ENCODE measurements around the gene ZNF701.
"Not testable (repeated sequence)": the region's sequence is repeated elsewhere in the genome, so short reads cannot be mapped to it uniquely, and the experiment has no call there.

The ZNF701 gene

DNA sequence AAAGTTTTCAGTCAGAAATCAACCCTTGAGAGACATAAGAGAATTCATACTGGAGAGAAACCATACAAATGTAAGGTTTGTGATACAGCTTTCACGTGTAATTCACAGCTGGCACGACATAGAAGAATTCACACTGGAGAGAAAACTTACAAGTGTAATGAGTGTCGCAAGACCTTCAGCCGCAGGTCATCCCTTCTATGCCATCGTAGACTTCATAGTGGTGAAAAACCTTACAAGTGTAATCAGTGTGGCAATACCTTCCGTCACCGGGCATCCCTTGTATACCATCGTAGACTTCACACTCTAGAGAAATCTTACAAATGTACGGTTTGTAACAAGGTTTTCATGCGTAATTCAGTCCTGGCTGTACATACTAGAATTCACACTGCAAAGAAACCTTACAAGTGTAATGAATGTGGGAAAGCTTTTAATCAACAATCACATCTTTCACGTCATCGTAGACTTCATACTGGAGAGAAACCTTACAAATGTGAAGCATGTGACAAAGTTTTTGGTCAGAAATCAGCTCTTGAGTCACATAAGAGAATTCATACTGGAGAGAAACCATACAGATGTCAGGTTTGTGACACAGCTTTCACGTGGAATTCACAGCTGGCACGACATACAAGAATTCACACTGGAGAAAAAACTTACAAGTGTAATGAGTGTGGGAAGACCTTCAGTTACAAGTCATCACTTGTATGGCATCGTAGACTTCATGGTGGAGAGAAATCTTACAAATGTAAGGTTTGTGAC is 15.7 kb upstream of the ZNF701 start:
- in situ Hi-C loops (cut with MboI; ENCODE audit: low sequenced_read_pairs, unreplicated experiment), result no loop called here
- no peak for DNase-seq (ENCODE audit: low spot score)
- TF ChIP-seq, protein P1, sequence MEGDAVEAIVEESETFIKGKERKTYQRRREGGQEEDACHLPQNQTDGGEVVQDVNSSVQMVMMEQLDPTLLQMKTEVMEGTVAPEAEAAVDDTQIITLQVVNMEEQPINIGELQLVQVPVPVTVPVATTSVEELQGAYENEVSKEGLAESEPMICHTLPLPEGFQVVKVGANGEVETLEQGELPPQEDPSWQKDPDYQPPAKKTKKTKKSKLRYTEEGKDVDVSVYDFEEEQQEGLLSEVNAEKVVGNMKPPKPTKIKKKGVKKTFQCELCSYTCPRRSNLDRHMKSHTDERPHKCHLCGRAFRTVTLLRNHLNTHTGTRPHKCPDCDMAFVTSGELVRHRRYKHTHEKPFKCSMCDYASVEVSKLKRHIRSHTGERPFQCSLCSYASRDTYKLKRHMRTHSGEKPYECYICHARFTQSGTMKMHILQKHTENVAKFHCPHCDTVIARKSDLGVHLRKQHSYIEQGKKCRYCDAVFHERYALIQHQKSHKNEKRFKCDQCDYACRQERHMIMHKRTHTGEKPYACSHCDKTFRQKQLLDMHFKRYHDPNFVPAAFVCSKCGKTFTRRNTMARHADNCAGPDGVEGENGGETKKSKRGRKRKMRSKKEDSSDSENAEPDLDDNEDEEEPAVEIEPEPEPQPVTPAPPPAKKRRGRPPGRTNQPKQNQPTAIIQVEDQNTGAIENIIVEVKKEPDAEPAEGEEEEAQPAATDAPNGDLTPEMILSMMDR (IDR thresholded peaks at IDR 0.05; ENCODE audit: borderline replicate concordance, control extremely low read depth, extremely low read depth, insufficient read depth, missing control alignments), result no peak

DNA sequence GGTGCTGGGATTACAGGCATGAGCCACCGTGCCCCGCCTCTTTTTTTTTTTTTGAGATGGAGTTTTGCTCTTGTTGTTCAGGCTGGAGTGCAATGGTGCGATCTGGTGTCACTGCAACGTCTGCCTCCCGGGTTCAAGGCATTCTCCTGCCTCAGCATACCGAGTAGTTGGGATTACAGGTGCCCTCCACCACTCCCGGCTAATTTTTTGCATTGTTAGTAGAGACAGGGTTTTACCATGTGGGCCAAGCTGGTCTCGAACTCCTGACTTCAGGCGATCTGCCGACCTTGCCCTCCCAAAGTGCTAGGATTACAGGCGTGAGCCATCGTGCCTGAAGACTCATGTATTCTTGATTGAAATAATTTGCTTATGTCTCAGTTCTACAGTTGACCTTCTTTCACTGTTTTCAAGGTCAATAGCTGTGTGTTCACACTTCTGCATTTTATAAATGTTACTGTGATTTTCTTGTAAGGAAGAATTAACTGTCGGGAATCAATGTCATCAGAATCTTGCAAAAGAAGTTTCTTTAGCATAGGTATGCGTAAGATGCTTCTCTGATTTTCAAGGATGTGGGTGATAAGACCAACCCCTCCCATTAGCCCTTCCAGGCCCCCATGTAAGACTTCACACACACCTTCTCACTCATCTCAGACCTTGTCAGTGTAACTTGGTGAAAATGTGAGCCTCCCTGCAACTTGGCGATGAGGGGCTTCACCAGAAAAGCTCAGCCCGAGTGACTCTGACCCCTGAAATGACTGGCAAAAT is 12.7 kb upstream of the ZNF701 start:
- DNase-seq (ENCODE audit: low spot score), result no peak
- in situ Hi-C loops (cut with MboI; ENCODE audit: low sequenced_read_pairs, unreplicated experiment), result no loop called here
- TF ChIP-seq, protein P1 (IDR thresholded peaks at IDR 0.05; ENCODE audit: borderline replicate concordance, control extremely low read depth, extremely low read depth, insufficient read depth, missing control alignments), result no peak

DNA sequence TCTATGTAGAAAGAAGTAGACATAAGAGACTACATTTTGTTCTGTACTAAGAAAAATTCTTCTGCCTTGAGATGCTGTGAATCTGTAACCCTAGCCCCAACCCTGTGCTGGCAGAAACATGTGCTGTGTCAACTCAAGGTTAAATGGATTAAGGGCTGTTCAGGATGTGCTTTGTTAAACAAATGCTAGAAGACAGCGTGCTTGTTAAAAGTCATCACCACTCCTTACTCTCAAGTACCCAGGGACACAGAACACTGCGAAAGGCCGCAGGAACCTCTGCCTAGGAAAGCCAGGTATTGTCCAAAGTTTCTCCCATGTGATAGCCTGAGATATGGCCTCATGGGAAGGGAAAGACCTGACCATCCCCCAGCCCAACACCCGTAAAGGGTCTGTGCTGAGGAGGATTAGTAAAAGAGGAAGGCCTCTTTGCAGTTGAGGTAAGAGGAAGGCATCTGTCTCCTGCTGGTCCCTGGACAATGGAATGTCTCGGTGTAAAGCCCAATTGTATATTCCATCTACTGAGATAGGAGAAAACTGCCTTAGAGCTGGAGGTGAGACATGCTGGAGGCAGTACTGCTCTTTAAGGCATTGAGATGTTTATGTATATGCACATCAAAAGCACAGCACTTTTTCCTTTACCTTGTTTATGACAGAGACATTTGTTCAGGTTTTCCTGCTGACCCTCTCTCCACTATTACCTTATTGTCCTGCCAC is 11.2 kb upstream of the ZNF701 start:
- DNase-seq (ENCODE audit: low spot score); in situ Hi-C loops (cut with MboI; ENCODE audit: low sequenced_read_pairs, unreplicated experiment): not testable (repeated sequence)

DNA sequence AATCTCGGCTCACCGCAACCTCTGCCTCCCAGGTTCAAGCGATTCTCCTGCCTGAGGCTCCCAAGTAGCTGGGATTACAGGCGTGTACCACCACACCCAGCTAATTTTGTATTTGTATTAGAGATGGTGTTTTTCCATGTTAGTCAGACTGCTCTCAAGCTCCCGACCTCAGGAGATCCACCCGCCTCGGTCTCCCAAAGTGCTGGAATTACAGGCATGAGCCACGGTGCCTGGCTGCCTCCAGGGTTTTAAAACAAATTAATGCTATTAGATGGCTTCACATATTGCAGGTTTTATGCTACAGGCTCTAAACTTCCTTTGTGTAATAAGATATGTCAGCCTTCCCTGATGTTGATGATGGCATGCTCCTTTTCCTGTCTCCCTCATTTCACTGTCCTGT is 8.5 kb upstream of the ZNF701 start:
- in situ Hi-C loops (cut with MboI; ENCODE audit: low sequenced_read_pairs, unreplicated experiment); DNase-seq (ENCODE audit: low spot score): not testable (repeated sequence)

DNA sequence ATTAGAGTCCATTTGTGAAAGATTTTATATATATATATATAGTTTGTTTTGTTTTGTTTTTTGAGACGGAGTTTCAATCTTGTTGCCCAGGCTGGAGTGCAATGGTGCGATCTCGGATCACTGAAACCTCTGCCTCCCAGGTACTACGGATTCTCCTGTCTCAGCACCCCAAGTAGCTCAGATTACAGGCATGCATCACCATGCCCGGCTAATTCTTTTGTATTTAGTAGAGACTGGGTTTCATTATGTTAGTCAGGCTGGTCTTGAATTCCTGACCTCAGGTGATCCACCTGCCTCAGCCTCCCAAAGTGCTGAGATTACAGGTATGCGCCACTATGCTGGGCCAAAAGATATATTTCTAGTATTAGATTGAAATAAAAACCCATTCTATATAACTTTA is 4.0 kb upstream of the ZNF701 start:
- TF ChIP-seq, protein P1 (IDR thresholded peaks at IDR 0.05; ENCODE audit: borderline replicate concordance, control extremely low read depth, extremely low read depth, insufficient read depth, missing control alignments), result no peak
- no peak for DNase-seq (ENCODE audit: low spot score)
- in situ Hi-C loops (cut with MboI; ENCODE audit: low sequenced_read_pairs, unreplicated experiment), result no loop called here

DNA sequence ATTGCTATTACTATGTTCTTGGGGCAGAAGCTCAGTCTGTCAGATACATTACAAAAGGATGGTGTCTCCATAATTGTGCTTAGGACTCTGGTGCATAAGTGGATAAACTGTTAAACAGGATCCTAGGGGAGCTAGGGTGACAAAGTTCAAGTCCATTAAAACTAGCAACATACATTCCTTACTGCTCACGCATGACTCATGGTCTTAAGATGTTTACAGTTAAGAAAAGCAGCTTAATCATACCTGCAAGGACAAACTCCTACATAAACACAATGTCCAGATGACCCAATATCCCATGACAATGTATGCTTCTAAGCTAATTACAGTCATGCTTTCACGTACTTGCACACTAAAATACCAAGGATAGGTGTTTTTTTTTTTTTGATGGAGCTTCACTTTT is 3.5 kb upstream of the ZNF701 start:
- TF ChIP-seq, protein P1 (IDR thresholded peaks at IDR 0.05; ENCODE audit: borderline replicate concordance, control extremely low read depth, extremely low read depth, insufficient read depth, missing control alignments), result no peak
- no peak for DNase-seq (ENCODE audit: low spot score)
- in situ Hi-C loops (cut with MboI; ENCODE audit: low sequenced_read_pairs, unreplicated experiment), result no loop called here

DNA sequence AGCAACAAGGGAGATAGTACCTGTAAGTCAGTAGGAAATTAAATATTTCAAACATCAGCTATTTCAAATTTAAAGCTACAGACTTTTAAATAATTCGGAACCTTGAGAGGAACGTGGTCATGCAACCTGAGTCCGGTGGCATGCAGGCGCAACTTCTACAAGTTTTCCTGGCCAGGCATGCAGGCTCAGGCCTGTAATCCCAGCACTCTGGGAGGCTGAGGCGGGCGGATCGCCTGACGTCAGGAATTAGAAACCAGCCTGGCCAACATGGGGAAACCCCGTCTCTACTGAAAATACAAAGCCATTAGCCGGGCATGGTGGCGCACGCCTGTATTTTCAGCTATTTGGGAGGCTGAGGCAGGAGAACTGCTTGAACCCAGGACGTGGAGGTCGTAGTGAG is 2.2 kb upstream of the ZNF701 start:
- in situ Hi-C loops (cut with MboI; ENCODE audit: low sequenced_read_pairs, unreplicated experiment), result no loop called here
- no peak for DNase-seq (ENCODE audit: low spot score)
- TF ChIP-seq, protein P1 (IDR thresholded peaks at IDR 0.05; ENCODE audit: borderline replicate concordance, control extremely low read depth, extremely low read depth, insufficient read depth, missing control alignments), result no peak

DNA sequence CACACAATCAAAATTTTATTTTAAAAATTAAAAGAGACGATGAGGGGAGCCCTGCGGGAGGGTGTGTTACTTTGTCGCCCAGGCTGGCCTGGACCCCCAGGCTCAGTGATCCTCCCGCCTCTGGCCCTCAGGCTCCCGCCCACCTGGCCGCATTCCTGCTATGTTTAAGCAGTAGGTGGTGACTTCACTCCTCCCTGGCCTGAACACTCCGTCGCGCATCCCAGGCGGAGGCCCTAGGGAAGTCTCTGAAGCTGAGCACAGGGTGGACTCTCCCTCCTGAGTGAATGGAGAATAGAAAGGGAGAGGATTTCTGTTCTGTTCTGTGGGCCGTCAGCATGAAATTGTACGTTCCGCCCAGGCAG is 468 bp upstream of the ZNF701 start:
- DNase-seq (ENCODE audit: low spot score); in situ Hi-C loops (cut with MboI; ENCODE audit: low sequenced_read_pairs, unreplicated experiment): not testable (repeated sequence)
